PC-3 (cell line): Measurements from ENCODE around the gene LMOD1.

Source experiments
- EZH2 ChIP-seq: fragments of 300-600 bp; sonication (generic); IDR thresholded peaks from one replicate; pipeline ENCODE4 v1.6.1; 2017; ENCODE audit warnings: antibody characterized with exemption, mild to moderate bottlenecking, low read length; ENCODE audit not compliant: unreplicated experiment
- EZH2phosphoT487 ChIP-seq: fragments of 300-600 bp; sonication (generic); IDR thresholded peaks from 2 replicates; pipeline ENCODE4 v1.6.1; 2018; ENCODE audit warnings: mild to moderate bottlenecking, antibody characterized with exemption, low read length, borderline replicate concordance
- TF ChIP-seq, protein P1 (sequence below): fragments of 300-600 bp; sonication (generic); conservative IDR thresholded peaks from 2 replicates; pipeline ENCODE4 v1.5.1; 2017; ENCODE audit warnings: antibody characterized with exemption, low read depth, mild to moderate bottlenecking, low read length

GRCh38 chr1:201955009-201955728 lies 8.8 kb upstream of the LMOD1 start, which contains the start of gene TIMM17A:
- TF ChIP-seq, protein P1, sequence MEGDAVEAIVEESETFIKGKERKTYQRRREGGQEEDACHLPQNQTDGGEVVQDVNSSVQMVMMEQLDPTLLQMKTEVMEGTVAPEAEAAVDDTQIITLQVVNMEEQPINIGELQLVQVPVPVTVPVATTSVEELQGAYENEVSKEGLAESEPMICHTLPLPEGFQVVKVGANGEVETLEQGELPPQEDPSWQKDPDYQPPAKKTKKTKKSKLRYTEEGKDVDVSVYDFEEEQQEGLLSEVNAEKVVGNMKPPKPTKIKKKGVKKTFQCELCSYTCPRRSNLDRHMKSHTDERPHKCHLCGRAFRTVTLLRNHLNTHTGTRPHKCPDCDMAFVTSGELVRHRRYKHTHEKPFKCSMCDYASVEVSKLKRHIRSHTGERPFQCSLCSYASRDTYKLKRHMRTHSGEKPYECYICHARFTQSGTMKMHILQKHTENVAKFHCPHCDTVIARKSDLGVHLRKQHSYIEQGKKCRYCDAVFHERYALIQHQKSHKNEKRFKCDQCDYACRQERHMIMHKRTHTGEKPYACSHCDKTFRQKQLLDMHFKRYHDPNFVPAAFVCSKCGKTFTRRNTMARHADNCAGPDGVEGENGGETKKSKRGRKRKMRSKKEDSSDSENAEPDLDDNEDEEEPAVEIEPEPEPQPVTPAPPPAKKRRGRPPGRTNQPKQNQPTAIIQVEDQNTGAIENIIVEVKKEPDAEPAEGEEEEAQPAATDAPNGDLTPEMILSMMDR = no peak
- TF ChIP-seq EZH2phosphoT487 (no peak), EZH2 (no peak)
